Keratinocyte (primary cell): ENCODE data around the gene LY86.

Source experiments
- EZH2 ChIP-seq: IDR thresholded peaks from one replicate; pipeline ENCODE4 v1.6.1; 2012; ENCODE audit warnings: inconsistent platforms, mild to moderate bottlenecking, low read length, moderate library complexity
- TF ChIP-seq, protein P1 (sequence below), 3 experiments: IDR thresholded peaks in 1 of 3; conservative IDR thresholded peaks in 1 of 3; optimal IDR thresholded peaks in 1 of 3; 2 replicates in 2 of 3; 3 replicates in 1 of 3; pipeline versions ENCODE3 to v1.5.1; 2011; ENCODE audit warnings: low read length in 3 of 3, mild to moderate bottlenecking in 3 of 3, moderate library complexity in 2 of 3, control low read depth in 1 of 3, inconsistent platforms in 1 of 3; ENCODE audit not compliant: insufficient read depth in 2 of 3; ENCODE audit errors: extremely low read depth in 1 of 3

DNA sequence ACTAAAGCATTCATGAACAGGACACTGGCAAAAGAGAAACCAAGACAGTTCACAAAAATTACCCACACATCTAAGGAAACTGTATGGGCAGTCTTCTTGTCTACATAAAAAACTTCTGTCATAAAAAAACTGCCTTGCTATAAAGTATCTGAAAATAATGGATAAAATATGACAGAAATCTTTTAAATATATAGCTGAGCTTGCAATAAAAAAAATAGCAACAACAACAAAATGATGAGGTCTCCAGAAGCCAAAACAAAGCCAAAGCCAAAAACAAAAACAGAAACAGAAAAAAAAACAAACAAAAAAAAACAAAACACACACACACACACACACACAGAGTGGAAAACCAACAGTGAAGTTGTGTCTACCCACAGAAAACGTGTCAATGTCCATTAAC, 14.8 kb downstream of the LY86 start:
- TF ChIP-seq, protein P1, sequence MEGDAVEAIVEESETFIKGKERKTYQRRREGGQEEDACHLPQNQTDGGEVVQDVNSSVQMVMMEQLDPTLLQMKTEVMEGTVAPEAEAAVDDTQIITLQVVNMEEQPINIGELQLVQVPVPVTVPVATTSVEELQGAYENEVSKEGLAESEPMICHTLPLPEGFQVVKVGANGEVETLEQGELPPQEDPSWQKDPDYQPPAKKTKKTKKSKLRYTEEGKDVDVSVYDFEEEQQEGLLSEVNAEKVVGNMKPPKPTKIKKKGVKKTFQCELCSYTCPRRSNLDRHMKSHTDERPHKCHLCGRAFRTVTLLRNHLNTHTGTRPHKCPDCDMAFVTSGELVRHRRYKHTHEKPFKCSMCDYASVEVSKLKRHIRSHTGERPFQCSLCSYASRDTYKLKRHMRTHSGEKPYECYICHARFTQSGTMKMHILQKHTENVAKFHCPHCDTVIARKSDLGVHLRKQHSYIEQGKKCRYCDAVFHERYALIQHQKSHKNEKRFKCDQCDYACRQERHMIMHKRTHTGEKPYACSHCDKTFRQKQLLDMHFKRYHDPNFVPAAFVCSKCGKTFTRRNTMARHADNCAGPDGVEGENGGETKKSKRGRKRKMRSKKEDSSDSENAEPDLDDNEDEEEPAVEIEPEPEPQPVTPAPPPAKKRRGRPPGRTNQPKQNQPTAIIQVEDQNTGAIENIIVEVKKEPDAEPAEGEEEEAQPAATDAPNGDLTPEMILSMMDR (optimal IDR thresholded peaks at IDR 0.05 in 1 of 3, IDR thresholded peaks at IDR 0.05 in 1 of 3, conservative IDR thresholded peaks at IDR 0.05 in 1 of 3; ENCODE audit: extremely low read depth in 1 of 3, insufficient read depth in 2 of 3, low read length in 3 of 3): no peak
- TF ChIP-seq EZH2: no peak
